ENCODE results near the gene DNAJB2.
"Not testable (repeated sequence)": the region's sequence is repeated elsewhere in the genome, so short reads cannot be mapped to it uniquely, and the experiment has no call there.

- not testable (repeated sequence) for TF ChIP-seq CTCF (IDR thresholded peaks at IDR 0.05; ENCODE audit: low read depth, low read length, missing input control); EGR1 (IDR thresholded peaks at IDR 0.05; ENCODE audit: low read depth in 2 of 2); TAF1 (conservative IDR thresholded peaks at IDR 0.05); RXRA (IDR thresholded peaks at IDR 0.05); REST (IDR thresholded peaks at IDR 0.05); FOXA1 (IDR thresholded peaks at IDR 0.05); ATF3 (IDR thresholded peaks at IDR 0.05); GABPA (IDR thresholded peaks at IDR 0.05 in 1 of 2, conservative IDR thresholded peaks at IDR 0.05 in 1 of 2); ZBTB33 (IDR thresholded peaks at IDR 0.05); JUND (IDR thresholded peaks at IDR 0.05); RAD21 (IDR thresholded peaks at IDR 0.05)
Measured at GRCh38 chr2:219312683-219313263, 33.6 kb downstream of the DNAJB2 start.
